Right renal cortex interstitium (tissue), 3 donors: Measurements from ENCODE around the gene WDR37. TPM values are rescaled to one million over a fixed set of nuclear protein-coding genes. Genes with fewer than 3 reads are reported as not detected.

Source experiments
- polyA plus RNA-seq, 3 donors: library from polyadenylated mRNA; unstranded; fragments of 120-200 nt; gene quantifications; one replicate each; pipeline ENCODE4 v1.2.1, GENCODE V29; 2013; ENCODE audit not compliant: insufficient read length in 3 of 3

Gene WDR37
- polyA plus RNA-seq, 3 donors = 15.1 to 15.7 (median 15.2) TPM

Other genes starting within 250 kb of the WDR37 start
- 10 to 100 TPM; 36.5 to 39.6 (median 39.3) TPM for gene LARP4B, start 124.7 kb upstream of the WDR37 start, polyA plus RNA-seq
- 10 to 100 TPM; 63.8 to 74.2 (median 69.3) TPM for gene GTPBP4, start 68.0 kb upstream of the WDR37 start, polyA plus RNA-seq
- gene IDI2, start 30.5 kb upstream of the WDR37 start, polyA plus RNA-seq = not detected
- gene IDI1, start 7.3 kb upstream of the WDR37 start, polyA plus RNA-seq = 10 to 100 TPM; 69.1 to 75.4 (median 70.0) TPM